Stomach (tissue), 4 donors: ENCODE measurements around the gene DNAJC6.

Experiments used
- EP300 ChIP-seq: sonication (generic); formaldehyde crosslinking; IDR thresholded peaks from one replicate; pipeline ENCODE4 v1.6.1; 2017; ENCODE audit warnings: antibody characterized with exemption
- POLR2A ChIP-seq, 4 donors: fragments of 450-650 bp; IDR thresholded peaks; one replicate each; pipeline ENCODE4 v1.6.1; 2016; ENCODE audit warnings: antibody characterized with exemption in 4 of 4, control low read depth in 2 of 4, mild to moderate bottlenecking in 1 of 4, moderate library complexity in 1 of 4
- TF ChIP-seq, protein P1 (sequence below), 7 experiments: fragments of 450-650 bp in 4 of 7; fragments of 200-600 bp in 3 of 7; sonication (generic) in 3 of 7; IDR thresholded peaks; one replicate each; pipeline ENCODE4 v1.5.1; 2016 to 2019; ENCODE audit warnings: antibody characterized with exemption in 7 of 7, control low read depth in 2 of 7, mild to moderate bottlenecking in 1 of 7

GRCh38 chr1:65377496-65378246, 68.3 kb downstream of the DNAJC6 start:
- TF ChIP-seq, protein P1, sequence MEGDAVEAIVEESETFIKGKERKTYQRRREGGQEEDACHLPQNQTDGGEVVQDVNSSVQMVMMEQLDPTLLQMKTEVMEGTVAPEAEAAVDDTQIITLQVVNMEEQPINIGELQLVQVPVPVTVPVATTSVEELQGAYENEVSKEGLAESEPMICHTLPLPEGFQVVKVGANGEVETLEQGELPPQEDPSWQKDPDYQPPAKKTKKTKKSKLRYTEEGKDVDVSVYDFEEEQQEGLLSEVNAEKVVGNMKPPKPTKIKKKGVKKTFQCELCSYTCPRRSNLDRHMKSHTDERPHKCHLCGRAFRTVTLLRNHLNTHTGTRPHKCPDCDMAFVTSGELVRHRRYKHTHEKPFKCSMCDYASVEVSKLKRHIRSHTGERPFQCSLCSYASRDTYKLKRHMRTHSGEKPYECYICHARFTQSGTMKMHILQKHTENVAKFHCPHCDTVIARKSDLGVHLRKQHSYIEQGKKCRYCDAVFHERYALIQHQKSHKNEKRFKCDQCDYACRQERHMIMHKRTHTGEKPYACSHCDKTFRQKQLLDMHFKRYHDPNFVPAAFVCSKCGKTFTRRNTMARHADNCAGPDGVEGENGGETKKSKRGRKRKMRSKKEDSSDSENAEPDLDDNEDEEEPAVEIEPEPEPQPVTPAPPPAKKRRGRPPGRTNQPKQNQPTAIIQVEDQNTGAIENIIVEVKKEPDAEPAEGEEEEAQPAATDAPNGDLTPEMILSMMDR (IDR thresholded peaks at IDR 0.05): no peak
- TF ChIP-seq EP300: no peak
- no peak for TF ChIP-seq POLR2A (IDR thresholded peaks at IDR 0.05)
